CD4-positive, alpha-beta T cell (primary cell): ENCODE measurements around the gene RPS6KA2. TPM values are rescaled to one million over a fixed set of nuclear protein-coding genes. Genes with fewer than 3 reads are reported as not detected.

Source experiments
- ATAC-seq: fragments of 200-7000 bp; cut with Tn5 transposase; one replicate; pipeline ENCODE4 v1.10.0; 2022; ENCODE audit warnings: mild to moderate bottlenecking; ENCODE audit not compliant: poor library complexity
- CTCF ChIA-PET: fragments of 350-600 bp; sonication (Branson Sonifier 250); formaldehyde crosslinking; loops from one replicate; lab custom pipeline; 2021; ENCODE audit warnings: antibody characterized with exemption, inconsistent platforms; lab: Charles Lee
- POLR2A ChIA-PET: fragments of 350-600 bp; sonication (Branson Sonifier 250); formaldehyde crosslinking; loops from one replicate; lab custom pipeline; 2021; ENCODE audit warnings: antibody characterized with exemption, inconsistent platforms; lab: Charles Lee
- DNase-seq, 14 experiments: peaks; one replicate each; pipeline ENCODE4 v3.0.0-alpha.2; 2013 to 2020; ENCODE audit warnings: mixed read lengths in 2 of 14
- H3K27ac ChIP-seq, 2 donors: one replicate each; pipeline versions ENCODE4 v1.5.1 to v1.7.0; 2013; ENCODE audit warnings: low read length in 2 of 2, low read depth in 1 of 2, mild to moderate bottlenecking in 1 of 2
- H3K27me3 ChIP-seq, 2 experiments: 1 replicate in 1 of 2; 2 replicates in 1 of 2; pipeline versions ENCODE4 v1.6.1 to v1.7.0; 2013; ENCODE audit warnings: low read length in 2 of 2, control low read depth in 1 of 2, mild to moderate bottlenecking in 1 of 2, moderate library complexity in 1 of 2; ENCODE audit not compliant: insufficient read depth in 2 of 2, control insufficient read depth in 1 of 2
- H3K36me3 ChIP-seq: one replicate; pipeline ENCODE4 v1.6.1; 2013; ENCODE audit warnings: low read length, control low read depth; ENCODE audit not compliant: insufficient read depth
- H3K4me1 ChIP-seq: one replicate; pipeline ENCODE4 v1.6.1; 2013; ENCODE audit warnings: low read length, control low read depth; ENCODE audit not compliant: insufficient read depth
- H3K4me3 ChIP-seq: one replicate; pipeline ENCODE4 v1.5.1; 2013; ENCODE audit warnings: mild to moderate bottlenecking, low read length, moderate library complexity
- H3K9me3 ChIP-seq, 2 experiments: 1 replicate in 1 of 2; 2 replicates in 1 of 2; pipeline versions ENCODE4 v1.6.1 to v1.7.0; 2013; ENCODE audit warnings: low read length in 2 of 2, mild to moderate bottlenecking in 2 of 2, control low read depth in 1 of 2, moderate library complexity in 1 of 2; ENCODE audit not compliant: control insufficient read depth in 1 of 2, insufficient read depth in 1 of 2
- H3K27ac Mint-ChIP-seq: one replicate; pipeline ENCODE4 v1.8.0; 2020; ENCODE audit warnings: mixed read lengths
- H3K27me3 Mint-ChIP-seq: one replicate; pipeline ENCODE4 v1.8.0; 2021; ENCODE audit warnings: mixed read lengths
- H3K36me3 Mint-ChIP-seq: one replicate; pipeline ENCODE4 v1.8.0; 2021; ENCODE audit warnings: low read depth, mixed read lengths
- H3K4me1 Mint-ChIP-seq: one replicate; pipeline ENCODE4 v1.8.0; 2021; ENCODE audit warnings: low read depth, mixed read lengths
- H3K4me3 Mint-ChIP-seq: one replicate; pipeline ENCODE4 v1.8.0; 2020; ENCODE audit warnings: mild to moderate bottlenecking, mixed read lengths
- H3K9me3 Mint-ChIP-seq: one replicate; pipeline ENCODE4 v1.8.0; 2020; ENCODE audit warnings: mixed read lengths
- intact Hi-C, 2 experiments: fragments of 100-400 bp; cut with DNase I in 1 of 2; cut with micrococcal nuclease in 1 of 2; formaldehyde crosslinking; loops; one replicate each; pipeline versions ENCODE4 v1.15.1 to v1.9.0; 2023 to 2025; cut with DNase I, micrococcal nuclease
- total RNA-seq, 174 experiments: library from RNA in 2 of 174; stranded (reverse) in 2 of 174; gene quantifications; one replicate each; pipeline ENCODE4 v1.2.3 and lab custom pipeline; 2021 to 2026
- TF ChIP-seq, protein P1 (sequence below): fragments of 200-600 bp; IDR thresholded peaks from one replicate; pipeline ENCODE4 v1.8.0; 2022; ENCODE audit warnings: antibody characterized with exemption, mild to moderate bottlenecking

The RPS6KA2 gene
- total RNA-seq, 2 experiments from 2014 or later: 5.6 to 6.2 TPM

DNA sequence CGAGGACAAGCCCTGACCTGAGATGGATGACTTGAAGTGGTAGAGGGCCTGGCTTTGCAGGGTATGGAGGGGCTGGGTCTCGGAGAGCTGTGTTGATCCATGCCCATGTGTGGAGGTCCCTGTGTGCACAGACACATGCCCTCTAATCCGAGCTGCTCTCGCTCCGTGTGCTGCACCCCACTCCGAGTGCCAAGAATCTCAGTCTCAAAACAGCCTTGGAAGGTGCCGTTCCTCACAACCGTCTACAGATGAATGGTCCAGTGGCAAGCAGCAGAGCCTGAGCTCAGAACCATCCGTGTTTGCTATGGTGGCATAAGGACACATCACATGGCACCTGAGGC, 133.0 kb downstream of the RPS6KA2 start:
- ChIA-PET POLR2A (no interaction called here), CTCF (no interaction called here)
- TF ChIP-seq, protein P1, sequence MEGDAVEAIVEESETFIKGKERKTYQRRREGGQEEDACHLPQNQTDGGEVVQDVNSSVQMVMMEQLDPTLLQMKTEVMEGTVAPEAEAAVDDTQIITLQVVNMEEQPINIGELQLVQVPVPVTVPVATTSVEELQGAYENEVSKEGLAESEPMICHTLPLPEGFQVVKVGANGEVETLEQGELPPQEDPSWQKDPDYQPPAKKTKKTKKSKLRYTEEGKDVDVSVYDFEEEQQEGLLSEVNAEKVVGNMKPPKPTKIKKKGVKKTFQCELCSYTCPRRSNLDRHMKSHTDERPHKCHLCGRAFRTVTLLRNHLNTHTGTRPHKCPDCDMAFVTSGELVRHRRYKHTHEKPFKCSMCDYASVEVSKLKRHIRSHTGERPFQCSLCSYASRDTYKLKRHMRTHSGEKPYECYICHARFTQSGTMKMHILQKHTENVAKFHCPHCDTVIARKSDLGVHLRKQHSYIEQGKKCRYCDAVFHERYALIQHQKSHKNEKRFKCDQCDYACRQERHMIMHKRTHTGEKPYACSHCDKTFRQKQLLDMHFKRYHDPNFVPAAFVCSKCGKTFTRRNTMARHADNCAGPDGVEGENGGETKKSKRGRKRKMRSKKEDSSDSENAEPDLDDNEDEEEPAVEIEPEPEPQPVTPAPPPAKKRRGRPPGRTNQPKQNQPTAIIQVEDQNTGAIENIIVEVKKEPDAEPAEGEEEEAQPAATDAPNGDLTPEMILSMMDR: no peak
- Mint-ChIP-seq H3K27me3 (no peaks in the 10 kb centered on the region), H3K4me3 (no peak overlapping the region), H3K4me1 (no peaks in the 10 kb centered on the region), H3K9me3 (no peaks in the 10 kb centered on the region), H3K27ac (no peak overlapping the region), H3K36me3 (peaks cover 4% of the 10 kb centered on the region)
- H3K4me3 ChIP-seq: no peak overlapping the region
- ATAC-seq (no peak), DNase-seq (no peak)
- intact Hi-C loops: no loop called here
- H3K27me3 ChIP-seq: no peaks in the 10 kb centered on the region
- H3K36me3 ChIP-seq: no peaks in the 10 kb centered on the region
- peaks cover 0 to 15% of the 10 kb centered on the region in 2 experiments for H3K9me3 ChIP-seq
- no peak overlapping the region for H3K27ac ChIP-seq
- peaks cover 15% of the 10 kb centered on the region for H3K4me1 ChIP-seq

DNA sequence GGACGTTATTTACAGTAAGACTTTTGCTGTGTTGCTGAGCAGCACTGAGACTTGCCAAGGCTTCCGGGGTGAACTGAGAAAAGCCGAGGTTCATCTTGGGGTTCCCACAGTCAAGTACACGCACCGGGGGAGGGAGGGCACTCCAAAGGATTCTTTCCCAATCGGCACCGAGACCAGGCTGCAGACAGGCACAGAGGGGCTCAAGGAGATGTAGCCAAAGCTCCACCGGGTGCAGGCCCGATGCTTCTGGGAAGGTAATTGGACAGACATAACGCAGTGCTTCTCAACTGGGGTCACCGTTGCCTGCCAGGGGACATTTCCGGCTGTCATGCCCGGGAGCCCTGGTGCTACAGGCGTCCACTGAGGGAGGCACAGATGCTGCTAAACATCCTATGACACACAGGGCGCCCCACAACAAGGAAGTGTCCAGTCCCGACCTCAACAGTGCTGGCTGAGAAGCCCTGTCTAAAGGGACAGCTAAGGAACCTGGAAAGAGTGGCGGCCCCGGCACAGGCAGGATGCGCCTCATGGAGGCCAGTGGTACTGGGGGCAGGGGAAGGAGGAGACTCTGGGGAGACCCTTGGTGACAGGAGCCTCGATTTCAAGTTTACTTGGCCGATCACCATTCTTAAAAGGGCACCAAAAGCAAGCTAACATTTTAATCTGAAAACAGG, 133.5 kb downstream of the RPS6KA2 start:
- Mint-ChIP-seq H3K4me1 (peaks cover 2% of the 10 kb centered on the region), H3K36me3 (no peaks in the 10 kb centered on the region), H3K4me3 (no peak overlapping the region), H3K27ac (no peak overlapping the region), H3K27me3 (no peaks in the 10 kb centered on the region), H3K9me3 (no peaks in the 10 kb centered on the region)
- Histone ChIP-seq H3K27me3 (no peaks in the 10 kb centered on the region), H3K9me3 (peaks cover 0 to 13% of the 10 kb centered on the region in 2 experiments), H3K36me3 (no peaks in the 10 kb centered on the region), H3K4me1 (peaks cover 19% of the 10 kb centered on the region), H3K4me3 (no peak overlapping the region), H3K27ac (no peak overlapping the region)
- intact Hi-C loops: no loop called here
- ATAC-seq (no peak), DNase-seq (no peak)
- ChIA-PET CTCF (no interaction called here), POLR2A (no interaction called here)
- TF ChIP-seq, protein P1: no peak

DNA sequence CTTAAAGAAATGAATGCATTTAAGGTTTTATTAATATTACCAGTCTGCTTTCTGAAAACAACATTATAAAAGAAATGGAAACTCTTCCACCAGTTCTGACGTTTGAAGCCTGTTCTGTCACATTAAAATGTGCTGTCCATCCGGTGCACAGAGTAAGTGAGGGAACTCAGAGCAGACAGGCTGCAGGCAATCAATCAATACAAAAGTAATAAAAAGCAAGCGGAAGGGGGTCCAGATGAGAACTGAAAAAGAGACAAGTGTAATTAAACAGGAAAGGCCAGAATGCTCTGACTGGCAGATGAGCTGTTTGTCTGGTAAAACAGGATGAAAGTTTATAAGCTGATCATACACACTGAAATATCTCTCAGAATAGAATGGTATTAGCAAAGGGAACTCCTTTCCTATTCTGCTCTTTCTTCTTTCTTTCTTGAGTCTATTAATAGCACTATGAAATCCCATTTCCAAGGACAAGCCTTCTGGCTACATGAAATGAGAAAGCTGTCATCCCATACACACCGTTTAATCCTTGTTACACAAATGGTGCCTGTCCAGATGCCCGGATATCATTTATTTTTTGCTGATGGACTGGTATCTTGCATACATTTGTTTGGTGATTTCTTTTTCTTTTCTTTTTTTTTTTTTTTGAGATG, 134.8 kb downstream of the RPS6KA2 start:
- no peak for ATAC-seq
- Mint-ChIP-seq H3K36me3 (peaks cover 11% of the 10 kb centered on the region), H3K27me3 (no peaks in the 10 kb centered on the region), H3K4me3 (no peak overlapping the region), H3K9me3 (peaks cover 2% of the 10 kb centered on the region), H3K4me1 (peaks cover 15% of the 10 kb centered on the region), H3K27ac (no peak overlapping the region)
- Histone ChIP-seq H3K4me1 (peaks cover 30% of the 10 kb centered on the region), H3K27me3 (no peaks in the 10 kb centered on the region), H3K27ac (no peak overlapping the region), H3K4me3 (no peak overlapping the region), H3K36me3 (no peaks in the 10 kb centered on the region), H3K9me3 (peaks cover 0 to 9% of the 10 kb centered on the region in 2 experiments)
- TF ChIP-seq, protein P1: no peak
- CTCF ChIA-PET: interaction anchor here (0.7 kb wide), 1 partner anchor 1157 kb away, joined by 3 read pairs; no protein-coding TSS in a partner anchor
- intact Hi-C loops: no loop called here
- POLR2A ChIA-PET: no interaction called here
- no peak for DNase-seq
